IMR-90 (cell line): Measurements from ENCODE around the gene TNIP1. TPM values are rescaled to one million over a fixed set of nuclear protein-coding genes. Genes with fewer than 3 reads are reported as not detected.

Experiments
- ATAC-seq: fragments of 200-7000 bp; cut with Tn5 transposase; 2 replicates; pipeline ENCODE4 v1.9.1; 2020; ENCODE audit warnings: low read depth, mild to moderate bottlenecking, moderate library complexity
- BruUV-seq: library from RNA; stranded (reverse); fragments of 400-500 nt; replicated peaks from 2 replicates; lab custom pipeline; 2021; lab: Mats Ljungman, UMichigan
- CTCF ChIA-PET: fragments of 300-600 bp; formaldehyde crosslinking; extraction: SDS; loops from one replicate; lab custom pipeline; 2021; ENCODE audit warnings: antibody characterized with exemption; lab: Yijun Ruan, JAX
- POLR2A ChIA-PET: fragments of 300-600 bp; sonication (Branson Sonifier 250); formaldehyde crosslinking; loops from one replicate; lab custom pipeline; 2022; ENCODE audit warnings: antibody characterized with exemption; ENCODE audit not compliant: unreplicated experiment; lab: Charles Lee
- DNase-seq: peaks from one replicate; pipeline ENCODE4 v3.0.0; 2013
- H2AFZ ChIP-seq: replicated peaks from 2 replicates; pipeline ENCODE3; 2013; ENCODE audit warnings: low read length, mild to moderate bottlenecking; ENCODE audit not compliant: poor library complexity
- H2AK5ac ChIP-seq: 2 replicates; pipeline ENCODE4 v1.6.1; 2013; ENCODE audit warnings: low read depth, low read length, inconsistent platforms
- H2AK9ac ChIP-seq: replicated peaks from 2 replicates; pipeline ENCODE3; 2013; ENCODE audit warnings: mild to moderate bottlenecking, low read depth, low read length, moderate library complexity; ENCODE audit not compliant: poor library complexity
- H2BK120ac ChIP-seq: 2 replicates; pipeline ENCODE4 v1.6.1; 2013; ENCODE audit warnings: low read depth, low read length, inconsistent platforms
- H2BK15ac ChIP-seq: 3 replicates; pipeline ENCODE4 v1.6.1; 2013; ENCODE audit warnings: low read depth, low read length, inconsistent platforms
- H2BK20ac ChIP-seq: 2 replicates; pipeline ENCODE4 v1.6.1; 2013; ENCODE audit warnings: low read depth, mild to moderate bottlenecking, inconsistent platforms, low read length, moderate library complexity
- H2BK5ac ChIP-seq: 2 replicates; pipeline ENCODE4 v1.6.1; 2013; ENCODE audit warnings: mild to moderate bottlenecking, low read depth, low read length, inconsistent platforms; ENCODE audit not compliant: poor library complexity, severe bottlenecking
- H3K14ac ChIP-seq: replicated peaks from 2 replicates; pipeline ENCODE4 v1.6.1; 2013; ENCODE audit warnings: low read depth, low read length, inconsistent platforms
- H3K18ac ChIP-seq: 2 replicates; pipeline ENCODE4 v1.6.1; 2013; ENCODE audit warnings: low read depth, low read length, control low read depth
- H3K23ac ChIP-seq: 2 replicates; pipeline ENCODE4 v1.6.1; 2013; ENCODE audit warnings: low read depth, low read length, inconsistent platforms
- H3K27ac ChIP-seq: 2 replicates; pipeline ENCODE4 v1.5.1; 2013; ENCODE audit warnings: mild to moderate bottlenecking, control low read depth, low read length; ENCODE audit not compliant: insufficient read depth
- H3K27me3 ChIP-seq: 2 replicates; pipeline ENCODE4 v1.6.1; 2013; ENCODE audit warnings: low read length; ENCODE audit not compliant: control insufficient read depth, insufficient read depth
- H3K36me3 ChIP-seq: 2 replicates; pipeline ENCODE4 v1.6.1; 2013; ENCODE audit warnings: low read length, mixed read lengths; ENCODE audit not compliant: control insufficient read depth, insufficient read depth
- H3K4ac ChIP-seq: 2 replicates; pipeline ENCODE4 v1.6.1; 2013; ENCODE audit warnings: low read depth, low read length, inconsistent platforms
- H3K4me1 ChIP-seq: 2 replicates; pipeline ENCODE4 v1.6.1; 2013; ENCODE audit warnings: low read length, mixed read lengths; ENCODE audit not compliant: control insufficient read depth, insufficient read depth
- H3K4me2 ChIP-seq: 2 replicates; pipeline ENCODE4 v1.6.1; 2013; ENCODE audit warnings: low read depth, mild to moderate bottlenecking, control low read depth, low read length, moderate library complexity
- H3K4me3 ChIP-seq: 2 replicates; pipeline ENCODE4 v1.5.1; 2013; ENCODE audit warnings: low read depth, mild to moderate bottlenecking, control low read depth, low read length, moderate library complexity; ENCODE audit not compliant: insufficient read depth
- H3K56ac ChIP-seq: 2 replicates; pipeline ENCODE4 v1.6.1; 2013; ENCODE audit warnings: low read length, inconsistent platforms; ENCODE audit not compliant: insufficient read depth; ENCODE audit errors: extremely low read depth
- H3K79me1 ChIP-seq, 2 experiments: 2 replicates each; pipeline ENCODE4 v1.6.1; 2013; ENCODE audit warnings: low read length in 2 of 2, inconsistent platforms in 1 of 2, low read depth in 1 of 2
- H3K9ac ChIP-seq: 2 replicates; pipeline ENCODE4 v1.6.1; 2013; ENCODE audit warnings: low read depth, low read length, control low read depth
- H3K9me1 ChIP-seq: 2 replicates; pipeline ENCODE4 v1.6.1; 2013; ENCODE audit warnings: low read length, inconsistent platforms; ENCODE audit not compliant: insufficient read depth
- H3K9me3 ChIP-seq: 2 replicates; pipeline ENCODE4 v1.6.1; 2013; ENCODE audit warnings: low read length; ENCODE audit not compliant: control insufficient read depth, insufficient read depth
- H4K20me1 ChIP-seq: 2 replicates; pipeline ENCODE4 v1.6.1; 2013; ENCODE audit warnings: low read length, inconsistent platforms; ENCODE audit not compliant: insufficient read depth
- H4K5ac ChIP-seq: 2 replicates; pipeline ENCODE4 v1.6.1; 2013; ENCODE audit warnings: mild to moderate bottlenecking, low read depth, low read length, control low read depth
- H4K8ac ChIP-seq, 2 experiments: 2 replicates each; pipeline ENCODE4 v1.6.1; 2013; ENCODE audit warnings: low read depth in 2 of 2, low read length in 2 of 2, control low read depth in 1 of 2, inconsistent platforms in 1 of 2
- H4K91ac ChIP-seq: 2 replicates; pipeline ENCODE4 v1.6.1; 2013; ENCODE audit warnings: low read depth, low read length, inconsistent platforms; ENCODE audit not compliant: insufficient read depth
- CEBPB ChIP-seq: IDR thresholded peaks from 2 replicates; pipeline ENCODE4 v1.6.1; 2012; ENCODE audit warnings: low read depth, low read length, improper control_type of control experiment
- CHD1 ChIP-seq: IDR thresholded peaks from 2 replicates; pipeline ENCODE4 v1.6.1; 2012; ENCODE audit warnings: low read depth, low read length, improper control_type of control experiment
- FOS ChIP-seq: fragments of 150-350 bp; IDR thresholded peaks from 2 replicates; pipeline ENCODE4 v1.6.1; 2016; ENCODE audit warnings: low read depth, low read length
- MAZ ChIP-seq: IDR thresholded peaks from 2 replicates; pipeline ENCODE4 v1.6.1; 2012; ENCODE audit warnings: low read depth, mild to moderate bottlenecking, low read length, improper control_type of control experiment, moderate library complexity, borderline replicate concordance
- POLR2A ChIP-seq: IDR thresholded peaks from 2 replicates; pipeline ENCODE4 v1.6.1; 2012; ENCODE audit warnings: mild to moderate bottlenecking, low read depth, low read length
- RAD21 ChIP-seq: IDR thresholded peaks from 2 replicates; pipeline ENCODE4 v1.6.1; 2012; ENCODE audit warnings: low read length, improper control_type of control experiment
- RCOR1 ChIP-seq: IDR thresholded peaks from 2 replicates; pipeline ENCODE4 v1.6.1; 2012; ENCODE audit warnings: mild to moderate bottlenecking, low read length, improper control_type of control experiment; ENCODE audit not compliant: insufficient replicate concordance
- SMC3 ChIP-seq: fragments of 150-350 bp; IDR thresholded peaks from 2 replicates; pipeline ENCODE4 v1.6.1; 2016; ENCODE audit warnings: low read depth, mild to moderate bottlenecking, antibody characterized with exemption, low read length, moderate library complexity
- WGBS, 2 experiments: methylation state at CpG; one replicate each; pipeline versions ENCODE4 v1.1.5 to v1.1.7; 2013; ENCODE audit warnings: missing lambda C conversion rate in 2 of 2; ENCODE audit not compliant: insufficient read length in 1 of 2; ENCODE audit errors: extremely low coverage in 2 of 2; 5-methylcytosine and 5-hydroxymethylcytosine counted together
- dilution Hi-C: fragments of 300-500 bp; cut with HindIII; formaldehyde crosslinking; loops from one replicate; pipeline ENCODE4 v1.14.3; 2018; ENCODE audit warnings: low sequenced_read_pairs; ENCODE audit not compliant: unreplicated experiment
- in situ Hi-C: fragments of 300-500 bp; cut with MboI; formaldehyde crosslinking; loops from 3 replicates; pipeline ENCODE4 v1.14.3; 2019; ENCODE audit warnings: low sequenced_read_pairs, inconsistent platforms, mixed read lengths
- intact Hi-C: fragments of 100-400 bp; cut with micrococcal nuclease; formaldehyde crosslinking; loops from 2 replicates; pipeline ENCODE4 v1.10.0; 2022
- polyA plus RNA-seq, 3 experiments: library from polyadenylated mRNA; depleted of rRNA; stranded (reverse); fragments of >200 nt; gene quantifications; 2 replicates each; pipeline ENCODE4 v1.2.3, GENCODE V29; 2012; ENCODE audit warnings: low replicate concordance in 1 of 3
- total RNA-seq: library from RNA; depleted of rRNA; stranded (reverse); fragments of >200 nt; gene quantifications from 2 replicates; pipeline ENCODE4 v1.2.3, GENCODE V29; 2012
- TF ChIP-seq, protein P1 (sequence below): fragments of 150-350 bp; IDR thresholded peaks from 2 replicates; pipeline ENCODE4 v1.6.1; 2017; ENCODE audit warnings: mild to moderate bottlenecking, antibody characterized with exemption, low read length, low read depth
- TF ChIP-seq, protein P2 (sequence below): fragments of 150-350 bp; IDR thresholded peaks from 2 replicates; pipeline ENCODE4 v1.6.1; 2016; ENCODE audit warnings: low read depth, mild to moderate bottlenecking, low read length, moderate library complexity, borderline replicate concordance

TNIP1 gene
- total and polyA plus RNA-seq, 2 of the 4 experiments (the other 2 are of a cell fraction), result 63.8 to 92.8 TPM

DNA sequence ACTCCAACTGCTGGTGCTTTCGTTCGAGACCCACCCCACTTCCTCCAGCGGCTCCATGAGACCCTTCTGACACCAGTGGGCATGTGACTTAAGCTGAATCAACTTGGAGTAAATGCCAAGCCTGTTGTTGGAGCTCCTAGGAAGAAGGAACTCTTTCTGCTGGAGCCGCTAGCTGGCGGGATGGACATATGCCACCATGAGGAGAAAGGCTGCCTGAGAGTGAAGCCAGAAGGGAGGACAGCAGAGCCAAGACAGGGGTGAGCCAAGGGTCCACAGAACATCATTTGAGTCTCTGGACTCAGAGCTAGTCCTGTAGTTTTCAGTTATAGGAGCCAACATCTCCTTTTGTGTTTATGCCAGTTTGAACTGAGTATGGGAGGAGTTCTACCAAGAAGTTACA, 40.8 kb upstream of the TNIP1 start (continued):
- TF ChIP-seq CEBPB, result no peak
- no peak for TF ChIP-seq POLR2A
- no peak for TF ChIP-seq RAD21
- TF ChIP-seq FOS, result no peak
- TF ChIP-seq, protein P1, sequence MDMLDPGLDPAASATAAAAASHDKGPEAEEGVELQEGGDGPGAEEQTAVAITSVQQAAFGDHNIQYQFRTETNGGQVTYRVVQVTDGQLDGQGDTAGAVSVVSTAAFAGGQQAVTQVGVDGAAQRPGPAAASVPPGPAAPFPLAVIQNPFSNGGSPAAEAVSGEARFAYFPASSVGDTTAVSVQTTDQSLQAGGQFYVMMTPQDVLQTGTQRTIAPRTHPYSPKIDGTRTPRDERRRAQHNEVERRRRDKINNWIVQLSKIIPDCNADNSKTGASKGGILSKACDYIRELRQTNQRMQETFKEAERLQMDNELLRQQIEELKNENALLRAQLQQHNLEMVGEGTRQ, result no peak

DNA sequence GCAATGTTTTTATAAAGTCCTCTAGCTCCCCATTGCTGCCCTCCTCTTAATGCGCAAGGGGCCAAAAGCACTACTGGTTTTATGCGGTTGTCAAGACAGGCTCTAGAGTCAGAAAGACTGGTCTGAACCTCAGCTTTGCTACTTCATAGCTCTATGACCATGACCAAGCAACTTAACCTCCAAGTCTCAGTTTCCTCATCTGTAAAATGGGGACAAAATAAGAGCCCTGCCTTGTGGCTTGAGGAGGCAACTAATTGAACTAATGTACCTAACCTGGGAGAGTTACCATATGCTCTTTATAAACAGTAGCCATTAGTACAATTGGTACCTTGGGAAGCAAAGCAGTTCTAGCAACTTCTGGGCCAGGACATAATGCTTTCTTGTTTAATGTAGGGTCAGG, 40.3 kb upstream of the TNIP1 start:
- H3K27ac ChIP-seq, result no peak overlapping the region
- in situ Hi-C loops (loop anchor here (5.0 kb wide), 1 partner anchor 116 kb away; no protein-coding TSS in a partner anchor), dilution Hi-C loops (no loop called here), intact Hi-C loops (no loop called here)
- no peak overlapping the region for H3K4me3 ChIP-seq
- H3K14ac ChIP-seq, result no peak overlapping the region
- H3K4ac ChIP-seq, result no peak overlapping the region
- TF ChIP-seq, protein P2, sequence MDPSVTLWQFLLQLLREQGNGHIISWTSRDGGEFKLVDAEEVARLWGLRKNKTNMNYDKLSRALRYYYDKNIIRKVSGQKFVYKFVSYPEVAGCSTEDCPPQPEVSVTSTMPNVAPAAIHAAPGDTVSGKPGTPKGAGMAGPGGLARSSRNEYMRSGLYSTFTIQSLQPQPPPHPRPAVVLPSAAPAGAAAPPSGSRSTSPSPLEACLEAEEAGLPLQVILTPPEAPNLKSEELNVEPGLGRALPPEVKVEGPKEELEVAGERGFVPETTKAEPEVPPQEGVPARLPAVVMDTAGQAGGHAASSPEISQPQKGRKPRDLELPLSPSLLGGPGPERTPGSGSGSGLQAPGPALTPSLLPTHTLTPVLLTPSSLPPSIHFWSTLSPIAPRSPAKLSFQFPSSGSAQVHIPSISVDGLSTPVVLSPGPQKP, result no peak
- TF ChIP-seq CHD1, result no peak
- TF ChIP-seq RCOR1, result no peak
- TF ChIP-seq MAZ, result no peak
- TF ChIP-seq, protein P1, result no peak
- TF ChIP-seq SMC3, result no peak
- TF ChIP-seq CEBPB, result no peak
- H3K18ac ChIP-seq, result no peak overlapping the region
- H3K9me3 ChIP-seq, result no peaks in the 10 kb centered on the region
- no peak overlapping the region for H4K91ac ChIP-seq
- no peak overlapping the region for H2BK5ac ChIP-seq
- H3K56ac ChIP-seq, result no peak overlapping the region
- no peak overlapping the region for H3K9ac ChIP-seq
- H3K36me3 ChIP-seq, result peaks cover 85% of the 10 kb centered on the region
- no peaks in the 10 kb centered on the region; the same call in 1 of the 2 replicates for H3K9me1 ChIP-seq
- CTCF ChIA-PET, result interaction anchor here (0.6 to 0.7 kb wide), 3 partner anchors 29 to 70 kb away, joined by 3 to 5 read pairs (median 3); no protein-coding TSS in a partner anchor
- H2BK20ac ChIP-seq, result no peak overlapping the region
- H2AFZ ChIP-seq, result no peak overlapping the region
- WGBS, 2 experiments, result 100% methylated on average over 1 of the region's 2 CpGs; no CpG with 5 or more reads in 1 of the 2 experiments
- H3K27me3 ChIP-seq, result no peaks in the 10 kb centered on the region
- peaks cover 2% of the 10 kb centered on the region; the same call in 1 of the 2 replicates for H3K4me1 ChIP-seq
- ATAC-seq (no peak), DNase-seq (no peak)
- H3K23ac ChIP-seq, result no peak overlapping the region
- peaks cover 42% of the 10 kb centered on the region for H4K20me1 ChIP-seq
- no peak overlapping the region for H2BK15ac ChIP-seq
- H3K4me2 ChIP-seq, result no peak overlapping the region
- no TSS peak for BruUV-seq
- no peak overlapping the region for H4K8ac ChIP-seq
- peaks cover 9 to 56% of the 10 kb centered on the region in 2 experiments; a peak in 2 of 4 replicates for H3K79me1 ChIP-seq
- no peak overlapping the region for H2AK9ac ChIP-seq
- H4K5ac ChIP-seq, result no peak overlapping the region
- H2AK5ac ChIP-seq, result no peak overlapping the region
- POLR2A ChIA-PET, result no interaction called here
- no peak overlapping the region for H2BK120ac ChIP-seq
